ENCODE measurements around the gene PORCN. TPM values are rescaled to one million over a fixed set of nuclear protein-coding genes. Genes with fewer than 3 reads are reported as not detected.

The PORCN gene
- total and polyA plus RNA-seq, 9 of the 15 experiments (the other 6 are each of a cell fraction or from before 2014, with no cell fraction given): 0.34 to 5.1 (median 2.8) TPM

DNA sequence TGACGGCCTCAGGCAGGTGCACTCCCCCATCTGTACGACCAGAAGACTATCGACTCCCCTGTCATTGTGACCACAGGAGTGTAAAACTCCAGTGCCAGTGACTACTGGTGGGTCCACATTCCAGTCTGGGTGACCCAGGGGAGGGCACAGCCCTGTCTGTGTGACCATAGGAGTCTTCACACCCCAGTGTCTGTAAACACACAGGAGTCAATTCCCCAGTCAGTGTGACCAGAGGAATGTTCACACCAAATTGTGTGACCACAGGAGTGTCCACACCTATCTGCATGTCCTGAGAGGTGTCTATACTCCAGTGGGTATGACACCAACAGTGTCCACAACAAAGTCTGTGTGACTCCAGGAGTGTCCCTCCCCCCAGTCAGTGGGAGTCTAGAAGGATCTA, 20.8 kb upstream of the PORCN start (continued):
- TF ChIP-seq, protein P1, sequence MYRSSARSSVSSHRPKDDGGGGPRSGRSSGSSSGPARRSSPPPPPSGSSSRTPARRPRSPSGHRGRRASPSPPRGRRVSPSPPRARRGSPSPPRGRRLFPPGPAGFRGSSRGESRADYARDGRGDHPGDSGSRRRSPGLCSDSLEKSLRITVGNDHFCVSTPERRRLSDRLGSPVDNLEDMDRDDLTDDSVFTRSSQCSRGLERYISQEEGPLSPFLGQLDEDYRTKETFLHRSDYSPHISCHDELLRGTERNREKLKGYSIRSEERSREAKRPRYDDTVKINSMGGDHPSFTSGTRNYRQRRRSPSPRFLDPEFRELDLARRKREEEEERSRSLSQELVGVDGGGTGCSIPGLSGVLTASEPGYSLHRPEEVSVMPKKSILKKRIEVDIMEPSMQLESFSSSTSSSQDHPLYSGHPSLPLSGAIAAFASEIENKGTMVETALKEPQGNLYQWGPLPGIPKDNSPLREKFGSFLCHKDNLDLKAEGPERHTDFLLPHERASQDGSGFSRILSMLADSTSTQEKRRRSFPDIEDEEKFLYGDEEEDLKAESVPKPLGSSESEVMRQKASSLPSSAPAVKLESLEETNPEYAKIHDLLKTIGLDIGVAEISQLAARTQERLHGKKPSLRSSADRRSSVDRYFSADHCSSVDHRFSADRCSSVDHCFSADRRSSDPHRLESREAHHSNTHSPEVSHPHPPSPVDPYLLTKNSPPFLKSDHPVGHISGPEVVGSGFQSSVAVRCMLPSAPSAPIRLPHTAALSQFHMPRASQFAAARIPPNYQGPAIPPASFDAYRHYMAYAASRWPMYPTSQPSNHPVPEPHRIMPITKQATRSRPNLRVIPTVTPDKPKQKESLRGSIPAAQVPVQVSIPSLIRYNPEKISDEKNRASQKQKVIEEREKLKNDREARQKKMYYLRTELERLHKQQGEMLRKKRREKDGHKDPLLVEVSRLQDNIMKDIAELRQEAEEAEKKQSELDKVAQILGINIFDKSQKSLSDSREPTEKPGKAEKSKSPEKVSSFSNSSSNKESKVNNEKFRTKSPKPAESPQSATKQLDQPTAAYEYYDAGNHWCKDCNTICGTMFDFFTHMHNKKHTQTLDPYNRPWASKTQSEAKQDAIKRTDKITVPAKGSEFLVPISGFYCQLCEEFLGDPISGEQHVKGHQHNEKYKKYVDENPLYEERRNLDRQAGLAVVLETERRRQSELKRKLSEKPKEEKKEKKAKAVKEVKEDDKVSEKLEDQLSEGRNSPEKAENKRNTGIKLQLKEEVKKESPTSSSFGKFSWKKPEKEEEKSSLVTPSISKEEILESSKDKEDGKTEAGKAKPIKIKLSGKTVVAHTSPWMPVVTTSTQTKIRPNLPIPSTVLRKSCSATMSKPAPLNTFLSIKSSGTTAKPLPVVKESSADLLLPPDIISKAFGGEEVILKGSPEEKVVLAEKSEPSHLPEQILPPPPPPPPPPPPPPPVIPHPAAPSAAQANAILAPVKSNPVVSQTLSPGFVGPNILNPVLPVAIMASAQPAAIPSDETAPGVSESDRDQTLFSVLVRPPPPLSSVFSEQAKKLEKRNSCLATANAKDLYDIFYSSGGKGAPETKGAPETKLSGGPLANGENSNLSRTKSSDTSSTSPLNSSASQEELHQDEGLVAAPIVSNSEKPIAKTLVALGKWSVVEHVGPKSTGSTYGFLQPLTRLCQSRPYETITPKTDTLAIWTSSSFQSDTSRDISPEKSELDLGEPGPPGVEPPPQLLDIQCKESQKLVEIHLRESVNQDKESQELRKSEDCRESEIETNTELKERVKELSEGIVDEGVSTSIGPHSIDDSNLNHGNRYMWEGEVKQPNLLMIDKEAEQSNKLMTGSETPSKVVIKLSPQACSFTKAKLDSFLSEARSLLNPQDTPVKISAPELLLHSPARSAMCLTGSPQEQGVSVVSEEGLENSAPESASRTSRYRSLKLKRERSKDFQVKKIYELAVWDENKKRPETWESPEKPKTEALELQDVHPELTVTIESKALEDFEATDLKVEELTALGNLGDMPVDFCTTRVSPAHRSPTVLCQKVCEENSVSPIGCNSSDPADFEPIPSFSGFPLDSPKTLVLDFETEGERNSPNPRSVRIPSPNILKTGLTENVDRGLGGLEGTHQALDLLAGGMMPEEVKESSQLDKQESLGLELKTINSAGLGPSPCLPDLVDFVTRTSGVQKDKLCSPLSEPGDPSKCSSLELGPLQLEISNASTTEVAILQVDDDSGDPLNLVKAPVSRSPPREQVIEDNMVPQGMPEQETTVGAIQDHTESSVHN (IDR thresholded peaks at IDR 0.05; ENCODE audit: borderline replicate concordance in 1 of 2, low read depth in 1 of 2): no peak
- TF ChIP-seq, protein P2, sequence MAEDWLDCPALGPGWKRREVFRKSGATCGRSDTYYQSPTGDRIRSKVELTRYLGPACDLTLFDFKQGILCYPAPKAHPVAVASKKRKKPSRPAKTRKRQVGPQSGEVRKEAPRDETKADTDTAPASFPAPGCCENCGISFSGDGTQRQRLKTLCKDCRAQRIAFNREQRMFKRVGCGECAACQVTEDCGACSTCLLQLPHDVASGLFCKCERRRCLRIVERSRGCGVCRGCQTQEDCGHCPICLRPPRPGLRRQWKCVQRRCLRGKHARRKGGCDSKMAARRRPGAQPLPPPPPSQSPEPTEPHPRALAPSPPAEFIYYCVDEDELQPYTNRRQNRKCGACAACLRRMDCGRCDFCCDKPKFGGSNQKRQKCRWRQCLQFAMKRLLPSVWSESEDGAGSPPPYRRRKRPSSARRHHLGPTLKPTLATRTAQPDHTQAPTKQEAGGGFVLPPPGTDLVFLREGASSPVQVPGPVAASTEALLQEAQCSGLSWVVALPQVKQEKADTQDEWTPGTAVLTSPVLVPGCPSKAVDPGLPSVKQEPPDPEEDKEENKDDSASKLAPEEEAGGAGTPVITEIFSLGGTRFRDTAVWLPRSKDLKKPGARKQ (CRISPR knock-in tag; IDR thresholded peaks at IDR 0.05): no peak
- TF ChIP-seq SUPT5H (IDR thresholded peaks at IDR 0.05) (no peak), XRCC3 (IDR thresholded peaks at IDR 0.05) (no peak), MCM5 (IDR thresholded peaks at IDR 0.05; ENCODE audit: low read depth) (no peak), HMG20A (CRISPR knock-in tag; conservative IDR thresholded peaks at IDR 0.05) (no peak), ZBTB7A (IDR thresholded peaks at IDR 0.05; ENCODE audit: borderline replicate concordance, control insufficient read depth, low read depth, low read length) (no peak)
